ENCODE results near the gene SPINK8.

SPINK8 gene

DNA sequence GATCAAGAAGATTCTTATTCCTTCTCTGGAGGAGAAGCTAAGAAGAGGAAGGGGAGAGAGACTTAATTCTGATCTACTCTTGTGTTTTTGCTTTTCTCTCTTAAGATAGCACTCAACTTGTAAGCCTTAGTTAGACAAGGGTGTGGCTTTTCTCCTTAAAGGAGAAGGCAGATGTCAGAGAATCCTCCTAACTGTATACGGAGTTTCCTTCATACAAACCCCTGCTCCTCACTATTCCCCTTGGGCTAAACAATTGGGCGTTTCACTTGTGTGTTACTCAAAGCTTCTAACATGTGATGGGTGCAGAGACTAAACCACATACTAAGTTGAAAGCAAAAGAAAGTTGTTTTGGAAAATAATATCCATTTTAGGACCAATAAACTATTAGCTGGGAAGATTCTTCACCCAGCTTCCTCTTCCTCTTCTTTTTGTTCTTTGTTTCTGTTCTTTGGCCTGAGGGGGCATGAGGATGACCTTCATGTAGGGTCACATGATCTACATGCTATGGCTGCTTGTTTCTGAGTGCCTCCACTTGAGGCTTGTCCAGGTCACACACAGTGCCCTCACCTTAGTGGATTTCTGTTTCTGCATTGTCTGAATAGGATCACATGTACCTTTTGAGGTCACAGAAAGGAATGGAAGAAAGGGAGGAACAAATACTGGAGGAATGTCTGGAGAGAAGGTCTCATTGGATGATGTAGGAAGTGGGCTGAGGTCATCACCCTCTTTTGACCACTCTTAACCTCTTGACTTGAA lies 14.6 kb downstream of the SPINK8 start:
- DNase-seq = no peak

- DNase-seq = no peak
These were observed 18.9 kb downstream of the SPINK8 start for GRCh38 chr3:48314542-48314941.

- DNase-seq = no peak
These were observed 26.5 kb downstream of the SPINK8 start for GRCh38 chr3:48306860-48307530.

GRCh38 chr3:48306290-48306689 lies 27.2 kb downstream of the SPINK8 start:
- DNase-seq = no peak

DNA sequence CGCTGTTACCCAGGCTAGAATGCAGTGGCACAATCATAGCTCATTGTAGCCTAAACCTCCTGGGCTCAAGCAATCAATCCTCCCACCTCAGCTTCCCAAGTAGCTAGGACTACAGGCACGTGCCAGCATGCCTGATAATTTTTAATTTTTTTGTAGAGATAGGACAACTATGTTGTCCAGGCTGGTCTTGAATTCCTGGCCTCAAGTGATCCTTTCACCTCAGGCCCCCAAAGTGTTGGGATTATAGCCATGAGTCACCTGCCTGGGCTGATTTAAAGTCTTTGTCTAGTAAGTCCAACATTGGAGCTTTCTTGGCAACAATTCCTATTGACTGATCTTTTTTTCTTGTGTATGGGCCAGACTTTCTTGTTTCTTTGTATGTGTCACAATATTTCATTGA lies 28.1 kb downstream of the SPINK8 start:
- DNase-seq = no peak

DNA sequence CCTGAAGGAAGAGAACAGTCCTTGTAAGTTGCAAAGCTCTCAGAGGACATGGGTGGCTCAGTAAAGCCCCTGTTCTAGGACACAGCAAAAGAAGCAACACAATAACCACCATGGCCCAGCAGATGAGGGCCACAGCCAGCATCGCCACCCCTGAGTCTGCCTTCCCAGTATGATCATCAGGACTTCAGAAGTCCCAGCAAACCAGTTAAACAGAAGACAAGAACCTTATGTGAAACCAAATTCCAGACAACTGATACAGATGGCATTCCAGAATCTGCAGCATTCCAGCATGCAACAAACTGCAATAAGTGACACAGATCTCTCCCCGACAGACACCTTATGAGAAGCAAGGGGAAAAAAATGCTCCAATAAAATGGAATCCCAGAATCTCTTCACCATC lies 30.4 kb downstream of the SPINK8 start:
- DNase-seq = no peak

GRCh38 chr3:48301800-48302166 lies 31.7 kb downstream of the SPINK8 start:
- DNase-seq = no peak

DNA sequence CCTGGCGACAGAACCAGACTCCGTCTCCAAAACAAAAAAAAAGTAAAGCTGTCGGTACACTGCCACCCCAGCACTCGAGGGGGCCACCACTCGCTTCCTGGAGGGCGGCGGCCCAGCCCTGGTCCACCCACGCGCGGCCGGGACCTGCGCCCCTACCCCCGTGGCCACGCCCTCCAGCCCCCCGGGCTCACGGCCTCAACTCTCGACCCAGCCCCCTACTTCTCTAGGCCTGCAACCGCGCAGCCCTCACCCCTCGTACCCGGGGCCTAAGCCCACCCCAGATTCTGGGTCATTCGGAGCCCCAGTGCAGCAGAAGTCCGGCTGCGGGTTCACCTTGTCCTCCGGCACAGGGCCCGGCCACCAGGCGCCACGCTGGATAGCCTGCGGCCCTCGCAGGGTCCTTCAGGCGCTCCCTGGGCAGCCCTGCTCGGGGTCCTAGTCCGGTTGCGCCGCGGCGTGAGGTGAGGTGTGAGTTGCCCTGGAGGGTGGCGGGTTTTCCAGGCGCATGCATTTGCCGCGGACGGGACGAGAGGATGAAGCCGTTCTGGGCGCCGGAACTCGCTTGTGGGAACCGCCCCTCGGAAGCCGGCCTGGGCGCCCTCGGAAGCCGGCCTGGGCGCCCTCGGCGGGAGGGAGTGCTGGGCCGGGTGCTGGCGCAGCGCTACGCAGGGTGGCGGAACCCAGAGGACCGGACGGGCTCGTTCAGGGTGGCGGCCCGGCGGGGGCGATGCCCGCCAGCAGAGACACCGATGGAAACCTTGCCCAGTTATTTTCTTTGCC lies 32.3 kb downstream of the SPINK8 start, which contains the start of gene NME6:
Gene NME6 (minus strand): TSS at position 348 of the 780 bp plus-strand sequence.
- peak; percentile 92 for DNase-seq

GRCh38 chr3:48299746-48300712 lies 33.4 kb downstream of the SPINK8 start:
- no peak for DNase-seq

DNA sequence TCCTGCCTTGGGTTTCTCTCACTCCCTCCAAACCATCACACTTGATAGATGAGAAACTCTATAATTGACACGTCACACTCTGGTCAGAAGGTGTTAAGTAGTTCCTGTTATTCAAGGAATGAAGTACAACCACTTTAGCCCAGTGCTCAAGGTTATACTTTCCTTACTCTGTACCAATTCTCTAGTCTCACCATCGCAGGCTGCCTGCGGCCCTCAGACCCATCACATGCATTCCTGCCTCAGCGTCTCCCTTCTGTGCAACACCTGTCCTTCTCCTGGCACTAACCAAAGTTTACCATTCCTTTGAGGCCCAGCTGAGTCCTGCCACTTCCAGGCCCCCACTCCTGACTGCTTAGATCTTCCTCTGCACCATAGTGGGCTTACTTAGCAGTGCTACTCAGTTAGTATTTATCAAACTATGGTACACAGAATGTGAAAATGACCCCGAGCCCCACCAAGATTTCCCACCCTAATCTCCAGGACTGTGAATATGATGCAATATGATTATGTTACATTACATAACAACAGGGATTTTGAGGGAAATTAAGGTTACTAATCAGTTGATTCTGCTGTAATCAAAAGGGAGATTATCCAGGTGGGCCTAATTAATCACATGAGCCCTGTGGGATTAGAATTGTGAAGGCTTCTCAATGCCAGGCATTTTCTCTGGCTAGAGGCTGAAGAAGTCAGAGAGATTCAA lies 36.2 kb downstream of the SPINK8 start:
- DNase-seq = no peak

DNA sequence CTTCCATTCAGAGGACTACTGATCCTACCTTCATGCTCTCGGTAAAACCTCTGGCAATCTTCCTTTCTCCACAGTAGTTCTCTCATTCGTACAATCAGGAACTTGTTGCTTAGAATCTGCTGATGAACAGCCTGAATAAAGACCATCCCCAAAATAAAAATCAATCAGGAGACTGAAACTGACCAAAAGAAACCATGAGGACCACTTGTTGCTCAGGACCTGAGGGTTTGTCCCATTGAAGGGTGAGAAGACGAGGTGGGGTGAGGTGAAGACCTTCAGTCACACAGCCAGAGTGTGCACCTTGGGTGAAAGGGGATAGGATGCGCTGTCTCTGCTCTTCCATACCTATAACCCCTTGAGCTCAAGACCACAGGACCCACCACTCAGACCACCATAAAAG lies 36.8 kb downstream of the SPINK8 start:
- DNase-seq = no peak

GRCh38 chr3:48294611-48295263 lies 38.7 kb downstream of the SPINK8 start:
- no peak for DNase-seq

- no peak for DNase-seq
These were observed 43.8 kb downstream of the SPINK8 start for GRCh38 chr3:48289659-48290058.

DNA sequence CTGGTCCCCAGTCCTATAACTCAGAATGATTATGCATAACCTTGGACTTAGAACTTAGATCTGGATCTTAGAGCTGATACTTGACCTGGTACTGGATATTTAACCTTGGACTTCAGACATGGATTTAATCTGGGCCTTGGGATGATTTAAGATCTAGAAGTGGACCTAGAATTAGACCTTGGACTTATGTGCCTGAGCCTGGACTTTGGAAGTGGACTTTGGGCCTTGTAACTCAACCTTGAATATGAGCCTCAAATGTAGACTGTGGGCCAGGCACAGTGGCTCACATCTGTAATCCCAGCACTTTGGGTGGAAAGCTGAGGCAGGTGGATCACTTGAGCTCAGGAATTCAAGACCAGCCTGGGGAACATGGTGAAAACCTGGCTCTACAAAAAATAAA lies 46.4 kb downstream of the SPINK8 start:
- DNase-seq = no peak

GRCh38 chr3:48286308-48286707 lies 47.2 kb downstream of the SPINK8 start:
- DNase-seq = no peak

DNA sequence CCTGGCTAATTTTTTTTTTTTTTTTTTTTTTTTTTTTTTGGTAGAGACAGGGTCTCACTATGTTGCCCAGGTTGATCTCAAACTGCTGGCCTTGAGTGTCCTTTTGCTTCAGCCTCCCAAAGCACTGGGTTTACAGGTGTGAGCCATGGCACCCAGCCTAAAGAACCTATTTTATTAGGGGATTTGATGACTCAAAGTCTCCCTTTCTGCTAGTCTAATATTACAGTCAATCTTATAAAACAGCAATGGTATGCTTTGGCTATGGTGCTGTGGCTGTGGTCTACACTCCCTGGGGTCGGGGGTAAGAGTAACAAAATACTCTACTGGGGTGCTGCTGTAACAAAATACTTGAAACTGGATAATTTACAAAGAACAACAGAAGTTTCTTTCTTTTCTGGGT lies 47.8 kb downstream of the SPINK8 start:
- DNase-seq = no peak

- no peak for DNase-seq
These were observed 48.3 kb downstream of the SPINK8 start for GRCh38 chr3:48285132-48285531.

DNA sequence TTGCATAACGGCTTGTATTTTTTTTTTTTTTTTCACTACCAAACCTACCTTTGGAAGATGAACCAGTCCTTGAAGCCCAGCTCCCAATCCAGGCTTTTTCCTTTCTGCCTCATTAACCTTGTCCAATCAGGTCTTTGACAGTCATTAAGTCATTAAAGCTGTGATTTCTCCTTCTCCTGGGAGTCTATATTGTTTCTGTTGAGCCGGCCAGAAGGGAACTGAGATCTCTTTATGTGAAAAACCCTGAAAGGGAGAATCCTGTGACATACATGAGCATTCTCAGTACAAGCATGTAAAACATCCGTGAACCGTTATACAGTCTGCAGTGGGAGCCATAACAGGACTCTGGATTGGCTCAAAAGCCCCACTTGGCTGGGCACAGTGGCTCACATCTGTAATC lies 52.6 kb downstream of the SPINK8 start:
- DNase-seq = no peak

DNA sequence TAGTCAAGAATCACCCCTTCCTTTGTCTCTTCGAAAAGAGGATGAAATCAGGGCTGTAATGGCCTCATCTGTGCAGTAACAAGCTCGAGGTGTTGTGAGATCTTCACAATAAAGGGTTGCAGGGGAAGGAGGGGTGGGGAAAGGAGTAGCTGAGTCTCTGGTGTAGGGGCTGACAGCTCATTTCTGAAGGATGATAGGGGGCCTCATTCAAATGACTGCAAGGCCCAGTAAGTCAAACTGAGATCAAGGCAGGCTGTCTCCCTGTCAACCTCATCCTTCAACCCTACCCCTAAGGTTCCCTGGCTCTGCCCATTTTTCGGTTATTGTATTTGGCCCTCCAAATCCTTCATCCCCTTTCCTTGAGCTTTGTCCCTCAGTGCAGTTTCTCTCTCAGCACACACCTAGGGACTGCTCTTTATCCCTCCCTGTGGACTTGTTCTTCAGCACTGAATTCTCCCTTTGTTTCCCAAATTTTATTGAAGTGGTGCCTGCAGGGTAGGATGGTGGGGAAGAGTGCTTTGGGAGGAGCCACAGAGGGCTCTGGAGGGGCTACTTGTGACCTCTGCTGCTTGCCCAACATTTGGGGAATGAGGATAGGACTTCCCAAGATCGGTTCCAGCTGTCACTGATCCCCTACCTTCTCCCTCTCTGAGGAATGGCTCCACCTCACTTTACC lies 54.4 kb downstream of the SPINK8 start:
- no peak for DNase-seq

- no peak for DNase-seq
These were observed 56.4 kb downstream of the SPINK8 start for GRCh38 chr3:48276911-48277641.
